ENCODE measurements around the gene GOLGA8T.
"Not testable (repeated sequence)": the region's sequence is repeated elsewhere in the genome, so short reads cannot be mapped to it uniquely, and the experiment has no call there.

Gene GOLGA8T

GRCh38 chr15:30191639-30192038, 56.8 kb downstream of the GOLGA8T start:
- not testable (repeated sequence) for H3K4me3 ChIP-seq (ENCODE audit: low read length)

- not testable (repeated sequence) for H3K4me3 ChIP-seq (ENCODE audit: low read length)
These were observed 57.4 kb downstream of the GOLGA8T start for GRCh38 chr15:30192119-30192745.

- not testable (repeated sequence) for H3K4me3 ChIP-seq (ENCODE audit: low read length)
These were observed 58.0 kb downstream of the GOLGA8T start for GRCh38 chr15:30192892-30193291.
